Activated CD4-positive, alpha-beta memory T cell treated with anti-CD3 and anti-CD28 coated beads, Interleukin-2, amount 10 ng/mL, durations not matched to agents 7 days and 5 days (primary cell): ENCODE measurements around the gene TENM4. TPM values are rescaled to one million over a fixed set of nuclear protein-coding genes. Genes with fewer than 3 reads are reported as not detected.
"Not testable (repeated sequence)": the region's sequence is repeated elsewhere in the genome, so short reads cannot be mapped to it uniquely, and the experiment has no call there.

Source experiments
- CTCF ChIA-PET: fragments of 350-600 bp; sonication (Branson Sonifier 250); formaldehyde crosslinking; loops from one replicate; lab custom pipeline; 2021; ENCODE audit warnings: antibody characterized with exemption, inconsistent platforms; lab: Charles Lee
- POLR2A ChIA-PET: fragments of 350-600 bp; sonication (Branson Sonifier 250); formaldehyde crosslinking; loops from one replicate; lab custom pipeline; 2021; ENCODE audit warnings: antibody characterized with exemption; lab: Charles Lee
- DNase-seq: peaks from one replicate; pipeline ENCODE4 v3.0.0-alpha.2; 2020
- H3K27ac Mint-ChIP-seq: one replicate; pipeline ENCODE4 v1.8.0; 2021; ENCODE audit warnings: mild to moderate bottlenecking, mixed read lengths
- H3K27me3 Mint-ChIP-seq: one replicate; pipeline ENCODE4 v1.8.0; 2021; ENCODE audit warnings: mixed read lengths
- H3K36me3 Mint-ChIP-seq: one replicate; pipeline ENCODE4 v1.8.0; 2021; ENCODE audit warnings: low read depth, mixed read lengths
- H3K4me1 Mint-ChIP-seq: one replicate; pipeline ENCODE4 v1.8.0; 2021; ENCODE audit warnings: mixed read lengths
- H3K4me3 Mint-ChIP-seq: one replicate; pipeline ENCODE4 v1.8.0; 2021; ENCODE audit warnings: mild to moderate bottlenecking, mixed read lengths
- H3K9me3 Mint-ChIP-seq: one replicate; pipeline ENCODE4 v1.8.0; 2021; ENCODE audit warnings: mixed read lengths
- total RNA-seq, 2 experiments: library from RNA; stranded (reverse); gene quantifications; one replicate each; pipeline ENCODE4 v1.2.3, GENCODE V29; 2021

TENM4 gene
- total RNA-seq, 2 experiments from 2014 or later, result not detected

- Mint-ChIP-seq H3K36me3 (no peaks in the 10 kb centered on the region), H3K27me3 (no peaks in the 10 kb centered on the region), H3K27ac (no peak overlapping the region), H3K4me3 (no peak overlapping the region), H3K4me1 (no peaks in the 10 kb centered on the region), H3K9me3 (no peaks in the 10 kb centered on the region)
- CTCF ChIA-PET, result no interaction called here
- no peak for DNase-seq
- POLR2A ChIA-PET, result no interaction called here
These were observed 459.7 kb downstream of the TENM4 start for GRCh38 chr11:78981153-78981552.

GRCh38 chr11:78978831-78979230 lies 462.0 kb downstream of the TENM4 start:
- ChIA-PET CTCF (no interaction called here), POLR2A (no interaction called here)
- H3K27me3 Mint-ChIP-seq, result no peaks in the 10 kb centered on the region
- no peak overlapping the region for H3K4me3 Mint-ChIP-seq
- H3K4me1 Mint-ChIP-seq, result no peaks in the 10 kb centered on the region
- no peaks in the 10 kb centered on the region for H3K36me3 Mint-ChIP-seq
- H3K9me3 Mint-ChIP-seq, result no peaks in the 10 kb centered on the region
- no peak overlapping the region for H3K27ac Mint-ChIP-seq
- no peak for DNase-seq

GRCh38 chr11:78977848-78978247 lies 463.0 kb downstream of the TENM4 start:
- H3K27me3 Mint-ChIP-seq, H3K9me3 Mint-ChIP-seq, H3K4me1 Mint-ChIP-seq, DNase-seq, CTCF ChIA-PET, H3K36me3 Mint-ChIP-seq, H3K4me3 Mint-ChIP-seq, H3K27ac Mint-ChIP-seq, POLR2A ChIA-PET: not testable (repeated sequence)

- Mint-ChIP-seq H3K27me3 (peaks cover 3% of the 10 kb centered on the region), H3K27ac (no peak overlapping the region), H3K9me3 (no peaks in the 10 kb centered on the region), H3K36me3 (no peaks in the 10 kb centered on the region), H3K4me3 (no peak overlapping the region), H3K4me1 (no peaks in the 10 kb centered on the region)
- POLR2A ChIA-PET, result no interaction called here
- no peak for DNase-seq
- CTCF ChIA-PET, result no interaction called here
These were observed 463.8 kb downstream of the TENM4 start for GRCh38 chr11:78977009-78977408.

GRCh38 chr11:78975081-78975480 lies 465.7 kb downstream of the TENM4 start:
- H3K27me3 Mint-ChIP-seq, result peaks cover 3% of the 10 kb centered on the region
- no peak overlapping the region for H3K27ac Mint-ChIP-seq
- ChIA-PET CTCF (no interaction called here), POLR2A (no interaction called here)
- no peaks in the 10 kb centered on the region for H3K36me3 Mint-ChIP-seq
- DNase-seq, result no peak
- H3K4me1 Mint-ChIP-seq, result no peaks in the 10 kb centered on the region
- H3K4me3 Mint-ChIP-seq, result no peak overlapping the region
- H3K9me3 Mint-ChIP-seq, result no peaks in the 10 kb centered on the region

- Mint-ChIP-seq H3K36me3 (no peaks in the 10 kb centered on the region), H3K27ac (no peak overlapping the region), H3K27me3 (peaks cover 3% of the 10 kb centered on the region), H3K4me3 (no peak overlapping the region), H3K4me1 (no peaks in the 10 kb centered on the region), H3K9me3 (no peaks in the 10 kb centered on the region)
- DNase-seq, result no peak
- CTCF ChIA-PET, result no interaction called here
- POLR2A ChIA-PET, result no interaction called here
These were observed 467.0 kb downstream of the TENM4 start for GRCh38 chr11:78973876-78974275.

GRCh38 chr11:78972590-78972989 lies 468.2 kb downstream of the TENM4 start:
- no peaks in the 10 kb centered on the region for H3K9me3 Mint-ChIP-seq
- H3K27ac Mint-ChIP-seq, result no peak overlapping the region
- H3K27me3 Mint-ChIP-seq, result peaks cover 4% of the 10 kb centered on the region
- DNase-seq, result no peak
- no peak overlapping the region for H3K4me3 Mint-ChIP-seq
- no peaks in the 10 kb centered on the region for H3K4me1 Mint-ChIP-seq
- POLR2A ChIA-PET, result no interaction called here
- H3K36me3 Mint-ChIP-seq, result no peaks in the 10 kb centered on the region
- CTCF ChIA-PET, result no interaction called here

GRCh38 chr11:78972177-78972576 lies 468.7 kb downstream of the TENM4 start:
- H3K27ac Mint-ChIP-seq, result no peak overlapping the region
- CTCF ChIA-PET, result no interaction called here
- DNase-seq, result no peak
- POLR2A ChIA-PET, result no interaction called here
- no peak overlapping the region for H3K4me3 Mint-ChIP-seq
- no peaks in the 10 kb centered on the region for H3K4me1 Mint-ChIP-seq
- H3K9me3 Mint-ChIP-seq, result no peaks in the 10 kb centered on the region
- H3K36me3 Mint-ChIP-seq, result no peaks in the 10 kb centered on the region
- H3K27me3 Mint-ChIP-seq, result peaks cover 5% of the 10 kb centered on the region

GRCh38 chr11:78967811-78968210 lies 473.0 kb downstream of the TENM4 start:
- peaks cover 12% of the 10 kb centered on the region for H3K27me3 Mint-ChIP-seq
- H3K4me1 Mint-ChIP-seq, result no peaks in the 10 kb centered on the region
- H3K9me3 Mint-ChIP-seq, result no peaks in the 10 kb centered on the region
- H3K27ac Mint-ChIP-seq, result no peak overlapping the region
- POLR2A ChIA-PET, result no interaction called here
- CTCF ChIA-PET, result no interaction called here
- no peak for DNase-seq
- no peak overlapping the region for H3K4me3 Mint-ChIP-seq
- no peaks in the 10 kb centered on the region for H3K36me3 Mint-ChIP-seq

- POLR2A ChIA-PET, result no interaction called here
- Mint-ChIP-seq H3K4me3 (no peak overlapping the region), H3K4me1 (no peaks in the 10 kb centered on the region), H3K27ac (no peak overlapping the region), H3K36me3 (no peaks in the 10 kb centered on the region), H3K27me3 (peaks cover 25% of the 10 kb centered on the region), H3K9me3 (no peaks in the 10 kb centered on the region)
- CTCF ChIA-PET, result interaction anchor here (0.6 kb wide), 1 partner anchor 320 kb away, joined by 4 read pairs; no protein-coding TSS in a partner anchor
- DNase-seq, result no peak
These were observed 475.4 kb downstream of the TENM4 start for GRCh38 chr11:78965432-78965831.

GRCh38 chr11:78961937-78962701 lies 478.7 kb downstream of the TENM4 start:
- Mint-ChIP-seq H3K27ac (no peak overlapping the region), H3K27me3 (peaks cover 25% of the 10 kb centered on the region), H3K9me3 (no peaks in the 10 kb centered on the region), H3K4me1 (no peaks in the 10 kb centered on the region), H3K36me3 (no peaks in the 10 kb centered on the region), H3K4me3 (no peak overlapping the region)
- DNase-seq, result no peak
- ChIA-PET POLR2A (no interaction called here), CTCF (no interaction called here)

GRCh38 chr11:78961247-78961646 lies 479.6 kb downstream of the TENM4 start:
- ChIA-PET CTCF (no interaction called here), POLR2A (no interaction called here)
- Mint-ChIP-seq H3K4me3 (no peak overlapping the region), H3K4me1 (no peaks in the 10 kb centered on the region), H3K36me3 (no peaks in the 10 kb centered on the region), H3K27me3 (peaks cover 20% of the 10 kb centered on the region), H3K9me3 (no peaks in the 10 kb centered on the region), H3K27ac (no peak overlapping the region)
- no peak for DNase-seq

- no peak for DNase-seq
- Mint-ChIP-seq H3K27ac (no peak overlapping the region), H3K4me1 (no peaks in the 10 kb centered on the region), H3K4me3 (no peak overlapping the region), H3K36me3 (no peaks in the 10 kb centered on the region), H3K27me3 (peaks cover 20% of the 10 kb centered on the region), H3K9me3 (no peaks in the 10 kb centered on the region)
- ChIA-PET CTCF (interaction anchor here (0.8 kb wide), 1 partner anchor 243 kb away, joined by 3 read pairs; no protein-coding TSS in a partner anchor), POLR2A (no interaction called here)
These were observed 482.4 kb downstream of the TENM4 start for GRCh38 chr11:78958444-78958843.
